Kidney (tissue), 14 donors: Measurements from ENCODE around the gene WNT5A. TPM values are rescaled to one million over a fixed set of nuclear protein-coding genes. Genes with fewer than 3 reads are reported as not detected.

Experiments
- DNase-seq, 5 donors: peaks; one replicate each; pipeline ENCODE4 v3.0.0-alpha.2; 2013 to 2020
- FAIRE-seq: peaks from 2 replicates; lab custom pipeline; 2012; peaks lifted over from hg19 to GRCh38; lab: Jason Lieb, UNC
- H3K27ac ChIP-seq, 2 donors: one replicate each; pipeline ENCODE4 v1.7.0; 2013; ENCODE audit warnings: low read depth in 2 of 2, low read length in 2 of 2, inconsistent platforms in 1 of 2
- H3K27me3 ChIP-seq: one replicate; pipeline ENCODE4 v1.7.1; 2013; ENCODE audit warnings: low read length, inconsistent platforms; ENCODE audit not compliant: control insufficient read depth, insufficient read depth
- H3K36me3 ChIP-seq, 3 donors: one replicate each; pipeline versions ENCODE4 v1.7.0 to v1.7.1; 2013; ENCODE audit warnings: low read length in 3 of 3, control low read depth in 1 of 3, inconsistent platforms in 1 of 3; ENCODE audit not compliant: insufficient read depth in 3 of 3, control insufficient read depth in 2 of 3
- H3K4me1 ChIP-seq, 3 donors: one replicate each; pipeline versions ENCODE4 v1.7.0 to v1.7.1; 2013; ENCODE audit warnings: low read length in 3 of 3, inconsistent platforms in 1 of 3, low read depth in 1 of 3; ENCODE audit not compliant: control insufficient read depth in 2 of 3, insufficient read depth in 2 of 3
- H3K4me3 ChIP-seq, 3 donors: one replicate each; pipeline versions ENCODE4 v1.7.0 to v1.8.1; 2013; ENCODE audit warnings: low read length in 3 of 3, control low read depth in 1 of 3, inconsistent platforms in 1 of 3
- H3K9ac ChIP-seq, 3 donors: one replicate each; pipeline versions ENCODE4 v1.7.0 to v1.7.1; 2013; ENCODE audit warnings: low read length in 3 of 3, control low read depth in 1 of 3, inconsistent platforms in 1 of 3
- H3K9me3 ChIP-seq, 3 donors: one replicate each; pipeline versions ENCODE4 v1.7.0 to v1.7.1; 2013; ENCODE audit warnings: low read length in 3 of 3, control low read depth in 1 of 3, inconsistent platforms in 1 of 3; ENCODE audit not compliant: control insufficient read depth in 2 of 3, insufficient read depth in 1 of 3
- intact Hi-C: fragments of 100-400 bp; cut with DNase I; formaldehyde crosslinking; loops from one replicate; pipeline ENCODE4 v1.11.1; 2022
- polyA plus RNA-seq: library from polyadenylated mRNA; stranded (reverse); fragments of 350-450 nt; fragmentation: Illumina TruSeq; extraction: RNeasy Lipid Tissue Mini Kit (QIAGEN cat#74804); gene quantifications from one replicate; pipeline ENCODE4 v1.2.3, GENCODE V29; 2014; ENCODE audit warnings: low read depth, low replicate concordance; ENCODE audit not compliant: insufficient read depth
- total RNA-seq: library from RNA; stranded (reverse); fragmentation: NEBNext Ultra II Directional; extraction: Animal tissue kit (Norgen Biotek cat#: 25700); gene quantifications from one replicate; pipeline ENCODE4 v1.2.1, GENCODE V29; 2021
- TF ChIP-seq, protein P1 (sequence below): IDR thresholded peaks from 3 replicates; pipeline ENCODE4 v1.5.1; 2012; ENCODE audit warnings: mild to moderate bottlenecking, moderate library complexity, borderline replicate concordance; ENCODE audit not compliant: insufficient read depth; ENCODE audit errors: extremely low read depth
- donor health status: control.
- donor health status: control.
- donor health status: control.
- donor health status: control.
- donor health status: control.
- donor health status: DM: yes; HTN: yes; CAD: no.
- donor health status: Normal renal cell carcinoma (clear cell type).

The WNT5A gene
- total and polyA plus RNA-seq, 2 donors from 2014 or later: 0.67 to 9.9 TPM

DNA sequence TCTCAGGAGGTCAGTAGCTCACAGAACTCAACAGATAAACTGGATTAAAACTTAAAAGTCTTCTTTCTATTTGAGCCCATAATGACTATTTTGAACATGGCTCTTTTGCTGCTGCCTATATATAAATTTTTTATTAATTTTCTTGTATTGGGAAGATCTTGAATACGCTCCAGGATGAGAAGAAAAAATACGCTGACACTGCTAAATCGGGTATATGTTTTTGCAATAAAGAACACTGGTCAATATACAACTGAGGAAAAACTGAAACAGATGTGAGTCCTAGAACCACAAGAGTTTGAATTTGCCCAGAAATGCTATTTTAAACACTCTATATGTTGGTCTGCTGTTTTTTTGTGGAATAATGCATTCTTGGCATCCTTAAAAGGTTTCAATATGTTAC lies 20.6 kb downstream of the WNT5A start:
- H3K27me3 ChIP-seq: no peaks in the 10 kb centered on the region
- H3K9ac ChIP-seq: no peak overlapping the region
- H3K27ac ChIP-seq: no peak overlapping the region
- TF ChIP-seq, protein P1, sequence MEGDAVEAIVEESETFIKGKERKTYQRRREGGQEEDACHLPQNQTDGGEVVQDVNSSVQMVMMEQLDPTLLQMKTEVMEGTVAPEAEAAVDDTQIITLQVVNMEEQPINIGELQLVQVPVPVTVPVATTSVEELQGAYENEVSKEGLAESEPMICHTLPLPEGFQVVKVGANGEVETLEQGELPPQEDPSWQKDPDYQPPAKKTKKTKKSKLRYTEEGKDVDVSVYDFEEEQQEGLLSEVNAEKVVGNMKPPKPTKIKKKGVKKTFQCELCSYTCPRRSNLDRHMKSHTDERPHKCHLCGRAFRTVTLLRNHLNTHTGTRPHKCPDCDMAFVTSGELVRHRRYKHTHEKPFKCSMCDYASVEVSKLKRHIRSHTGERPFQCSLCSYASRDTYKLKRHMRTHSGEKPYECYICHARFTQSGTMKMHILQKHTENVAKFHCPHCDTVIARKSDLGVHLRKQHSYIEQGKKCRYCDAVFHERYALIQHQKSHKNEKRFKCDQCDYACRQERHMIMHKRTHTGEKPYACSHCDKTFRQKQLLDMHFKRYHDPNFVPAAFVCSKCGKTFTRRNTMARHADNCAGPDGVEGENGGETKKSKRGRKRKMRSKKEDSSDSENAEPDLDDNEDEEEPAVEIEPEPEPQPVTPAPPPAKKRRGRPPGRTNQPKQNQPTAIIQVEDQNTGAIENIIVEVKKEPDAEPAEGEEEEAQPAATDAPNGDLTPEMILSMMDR: no peak
- no peaks in the 10 kb centered on the region for H3K9me3 ChIP-seq
- H3K36me3 ChIP-seq: no peaks in the 10 kb centered on the region
- no peak overlapping the region for H3K4me3 ChIP-seq
- FAIRE-seq (no peak), DNase-seq (no peak)
- H3K4me1 ChIP-seq: no peaks in the 10 kb centered on the region
- intact Hi-C loops: no loop called here

DNA sequence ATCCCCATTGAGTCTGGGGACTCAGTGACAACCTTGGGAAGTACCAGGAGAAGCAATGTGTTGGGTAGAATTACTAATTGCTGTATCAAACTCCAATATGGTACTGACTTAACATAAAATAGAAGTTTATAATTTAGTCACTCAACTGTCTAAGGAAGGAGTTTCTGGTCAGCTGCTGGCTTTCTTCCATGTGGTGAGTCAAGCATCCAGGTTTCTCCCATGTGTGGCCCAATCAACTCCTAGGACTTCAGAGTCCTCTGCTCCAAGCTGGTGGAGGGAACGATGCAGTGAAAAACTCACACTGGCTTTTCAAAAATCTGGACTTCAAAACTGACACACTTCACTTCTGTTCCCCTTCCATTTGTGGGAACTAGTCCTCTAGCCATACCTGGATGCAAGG lies 25.2 kb downstream of the WNT5A start:
- Histone ChIP-seq H3K4me1 (no peaks in the 10 kb centered on the region), H3K27me3 (no peaks in the 10 kb centered on the region), H3K9ac (no peak overlapping the region), H3K36me3 (no peaks in the 10 kb centered on the region), H3K27ac (no peak overlapping the region), H3K9me3 (no peaks in the 10 kb centered on the region), H3K4me3 (no peak overlapping the region)
- intact Hi-C loops: no loop called here
- DNase-seq: no peak
- FAIRE-seq: no peak
- TF ChIP-seq, protein P1: no peak

DNA sequence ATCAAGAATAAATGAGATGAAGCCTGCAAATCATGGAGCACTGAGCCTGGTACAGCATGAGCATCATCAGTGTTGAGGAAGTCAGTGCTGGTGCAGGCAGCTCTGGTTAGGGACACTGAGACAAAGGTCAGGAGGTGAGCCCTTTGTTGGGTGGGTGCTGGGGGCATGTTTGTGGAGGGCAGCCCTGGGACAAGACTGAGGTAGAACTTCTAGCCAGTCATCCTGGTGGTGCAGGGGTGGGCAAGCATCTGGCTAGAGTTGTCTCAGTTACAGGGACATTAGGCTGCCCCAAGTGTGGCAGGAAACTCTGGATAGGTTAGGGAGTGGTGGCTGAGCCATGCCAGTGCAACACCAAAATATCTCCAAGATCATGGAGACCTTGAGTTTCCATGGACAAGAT lies 27.3 kb downstream of the WNT5A start:
- Histone ChIP-seq H3K36me3 (no peaks in the 10 kb centered on the region), H3K27me3 (no peaks in the 10 kb centered on the region), H3K9me3 (no peaks in the 10 kb centered on the region), H3K9ac (no peak overlapping the region), H3K27ac (no peak overlapping the region), H3K4me3 (no peak overlapping the region), H3K4me1 (no peaks in the 10 kb centered on the region)
- TF ChIP-seq, protein P1: no peak
- intact Hi-C loops: no loop called here
- FAIRE-seq: no peak
- no peak for DNase-seq

DNA sequence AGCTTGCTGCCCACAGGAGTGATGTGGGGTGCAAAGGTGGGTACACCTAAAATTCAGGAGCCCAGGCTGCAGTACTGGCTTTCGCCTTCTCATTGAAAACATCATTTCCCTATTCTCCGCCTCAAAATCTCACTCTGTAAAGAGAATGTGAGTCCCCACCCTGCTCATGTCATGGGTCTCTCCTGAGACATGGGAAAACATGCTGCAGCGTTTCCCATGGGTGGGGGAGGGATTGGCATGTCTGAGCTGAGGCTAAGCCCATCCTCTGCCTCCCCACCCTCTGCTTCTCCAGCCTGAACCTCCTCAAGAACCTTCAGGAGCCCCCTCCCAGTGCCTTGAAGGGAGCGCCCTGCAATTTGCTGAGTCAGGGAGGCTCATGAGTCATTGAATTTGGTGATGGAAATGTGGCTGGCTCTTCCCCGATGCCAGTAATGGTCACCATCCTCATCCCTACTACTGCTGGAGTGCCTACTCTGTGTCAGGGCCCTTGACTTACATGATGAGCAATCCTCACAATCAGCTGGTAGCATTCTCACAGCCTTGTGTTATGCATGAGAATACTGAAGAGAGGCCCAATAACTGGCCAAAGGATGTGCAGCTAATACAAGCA lies 28.8 kb downstream of the WNT5A start:
- H3K36me3 ChIP-seq: no peaks in the 10 kb centered on the region
- no peak overlapping the region for H3K4me3 ChIP-seq
- TF ChIP-seq, protein P1: no peak
- H3K9ac ChIP-seq: no peak overlapping the region
- H3K27me3 ChIP-seq: no peaks in the 10 kb centered on the region
- intact Hi-C loops: no loop called here
- H3K27ac ChIP-seq: no peak overlapping the region
- FAIRE-seq (no peak), DNase-seq (no peak)
- H3K4me1 ChIP-seq: no peaks in the 10 kb centered on the region
- H3K9me3 ChIP-seq: no peaks in the 10 kb centered on the region
